GM19043 (cell line): Measurements from ENCODE around the gene ROM1.
"Not testable (repeated sequence)": the region's sequence is repeated elsewhere in the genome, so short reads cannot be mapped to it uniquely, and the experiment has no call there.

Experiments used
- ATAC-seq: cut with Tn5 transposase; IDR thresholded peaks from one replicate; pipeline ENCODE4 v1.9.1; 2021; ENCODE audit warnings: low read depth; ENCODE audit not compliant: unreplicated experiment

ROM1 gene

DNA sequence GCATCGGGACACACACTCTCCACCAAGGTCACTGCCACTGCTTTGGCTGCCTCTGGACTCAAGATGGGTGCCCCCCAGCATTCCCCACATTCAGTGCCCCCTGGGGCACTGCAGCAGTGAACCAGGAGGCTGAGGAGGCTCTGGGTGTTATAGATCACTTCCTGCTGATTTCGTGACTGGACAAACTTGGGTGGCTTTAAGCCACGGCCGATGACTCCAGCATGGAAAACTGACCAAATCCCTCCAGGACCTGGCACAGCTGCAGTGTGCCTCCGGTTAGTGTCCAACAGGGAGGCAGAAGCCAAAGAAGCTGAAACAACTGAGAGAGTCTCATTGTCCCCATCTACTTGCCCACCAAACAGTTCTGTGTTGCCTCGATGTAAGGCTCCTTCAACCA is 34.5 kb downstream of the ROM1 start:
- no peak for ATAC-seq

GRCh38 chr11:62648185-62648966 is 35.3 kb downstream of the ROM1 start:
- ATAC-seq: no peak

GRCh38 chr11:62648967-62649364 is 35.9 kb downstream of the ROM1 start:
- no peak for ATAC-seq

GRCh38 chr11:62649486-62649885 is 36.4 kb downstream of the ROM1 start:
- ATAC-seq: no peak

DNA sequence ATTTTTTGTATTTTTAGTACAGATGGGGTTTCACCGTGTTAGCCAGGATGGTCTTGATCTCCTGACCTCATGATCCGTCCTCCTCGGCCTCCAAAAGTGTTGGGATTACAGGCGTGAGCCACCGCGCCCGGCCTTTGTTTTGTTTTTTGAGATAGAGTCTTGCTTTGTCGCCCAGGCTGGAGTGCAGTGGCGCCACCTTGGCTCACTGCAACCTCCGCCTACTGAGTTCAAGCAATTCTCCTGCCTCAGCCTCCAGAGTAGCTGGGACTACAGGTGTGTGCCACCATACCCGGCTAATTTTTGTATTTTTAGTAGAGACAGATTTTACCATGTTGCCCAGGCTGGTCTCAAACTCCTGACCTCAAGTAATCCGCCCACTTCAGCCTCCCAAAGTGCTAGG is 37.2 kb downstream of the ROM1 start:
- ATAC-seq: not testable (repeated sequence)

- peak; percentile 15 for ATAC-seq
These were observed 39.3 kb downstream of the ROM1 start for GRCh38 chr11:62652161-62653006.

DNA sequence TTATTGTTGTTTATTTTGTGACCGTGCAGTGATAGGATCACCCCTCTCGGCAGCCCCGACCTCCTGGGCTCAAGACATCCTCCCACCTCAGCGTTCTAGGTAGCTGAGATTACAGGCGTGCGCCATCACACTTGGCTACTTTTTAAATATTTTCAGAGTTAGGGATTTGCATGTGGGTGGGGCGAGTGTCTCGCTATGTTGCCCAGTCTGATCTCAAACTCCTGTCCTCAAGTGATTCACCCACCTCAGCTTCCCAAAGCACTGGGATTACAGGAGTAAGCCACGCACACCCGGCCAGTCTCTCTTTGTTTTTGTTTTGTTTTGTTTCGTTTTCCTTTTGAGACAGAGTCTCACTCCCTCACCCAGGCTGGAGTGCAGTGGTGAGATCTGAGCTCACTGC is 41.2 kb downstream of the ROM1 start:
- no peak for ATAC-seq

DNA sequence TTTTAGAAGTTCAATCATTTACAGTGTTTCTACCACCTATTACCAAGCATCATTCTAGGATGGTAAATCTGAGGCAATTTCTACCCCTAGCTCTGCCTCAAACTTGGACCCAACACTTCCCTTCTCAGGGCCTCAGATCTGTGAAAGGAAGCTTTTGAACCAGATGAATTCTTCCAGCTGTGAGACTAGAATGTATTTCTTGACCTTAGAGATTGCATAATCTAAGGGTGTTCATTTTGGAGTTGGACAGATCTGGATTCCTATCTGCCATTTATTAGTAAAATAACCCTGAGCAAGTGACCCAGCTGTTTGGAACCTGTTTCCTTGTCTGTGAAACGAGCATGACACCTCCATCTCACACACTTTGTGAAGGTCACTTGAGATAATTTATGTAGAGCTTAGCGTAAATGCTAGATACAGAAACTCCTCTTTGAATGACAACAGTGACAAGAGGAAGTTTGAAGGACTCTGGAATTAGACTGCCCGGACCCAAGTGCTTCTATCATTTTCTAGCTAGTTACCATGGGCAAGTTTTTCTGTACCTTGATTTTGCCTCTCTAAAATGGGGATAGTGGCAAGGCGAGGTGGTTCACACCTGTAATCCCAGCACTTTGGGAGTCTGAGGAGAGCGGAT is 43.9 kb downstream of the ROM1 start:
- no peak for ATAC-seq

DNA sequence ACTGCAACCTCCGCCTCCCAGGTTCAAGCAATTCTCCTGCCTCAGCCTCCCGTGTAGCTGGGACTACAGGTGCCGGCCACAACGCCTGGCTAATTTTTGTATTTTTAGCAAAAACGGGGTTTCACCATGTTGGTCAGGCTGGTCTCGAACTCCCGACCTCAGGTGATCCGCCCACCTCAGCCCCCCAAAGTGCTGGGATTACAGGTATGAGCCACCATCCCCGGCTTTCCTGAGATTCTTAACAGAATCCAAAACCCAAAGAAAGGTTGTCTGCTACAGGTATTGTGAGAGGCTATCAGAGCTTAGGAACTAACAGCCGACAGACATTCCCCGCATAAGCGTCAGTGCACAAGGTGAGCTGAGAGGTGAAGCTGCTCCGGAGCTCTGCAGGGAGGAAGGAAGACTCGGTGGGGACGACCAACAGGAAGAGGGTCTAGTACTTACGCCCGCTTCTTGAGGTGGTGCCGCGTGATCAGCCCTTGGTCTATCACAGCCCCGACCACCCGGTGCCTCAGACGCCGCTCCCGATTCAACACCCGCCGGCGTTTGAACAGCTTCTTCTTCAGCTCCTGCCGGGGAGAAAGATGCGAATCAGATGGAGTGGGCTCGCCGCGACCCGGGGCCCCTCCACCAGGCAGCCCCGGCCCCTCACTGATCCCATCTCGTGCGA is 51.5 kb downstream of the ROM1 start:
- peak; percentile 35 for ATAC-seq
